GM12878 (cell line): Measurements from ENCODE around the gene TAB2. TPM values are rescaled to one million over a fixed set of nuclear protein-coding genes. Genes with fewer than 3 reads are reported as not detected.

Experiments
- CBX5 ChIP-seq: sonication (generic); IDR thresholded peaks from 2 replicates; pipeline ENCODE4 v1.6.1; 2016; ENCODE audit warnings: low read depth, moderate library complexity, mild to moderate bottlenecking, inconsistent platforms
- CTCF ChIP-seq, 3 experiments: IDR thresholded peaks in 2 of 3; conservative IDR thresholded peaks in 1 of 3; 2 replicates each; pipeline ENCODE4 v1.5.1; 2011; ENCODE audit warnings: low read depth in 3 of 3, low read length in 3 of 3, mild to moderate bottlenecking in 3 of 3, control low read depth in 2 of 3, moderate library complexity in 2 of 3, inconsistent platforms in 1 of 3, mixed read lengths in 1 of 3; ENCODE audit not compliant: control insufficient read depth in 2 of 3, insufficient read depth in 1 of 3; ENCODE audit errors: extremely low read depth in 1 of 3
- CUX1 ChIP-seq: IDR thresholded peaks from 2 replicates; pipeline ENCODE4 v1.6.1; 2012; ENCODE audit warnings: improper control_type of control experiment, low read depth, low read length; ENCODE audit not compliant: insufficient replicate concordance
- DPF2 ChIP-seq: fragments of 450-650 bp; IDR thresholded peaks from 2 replicates; pipeline ENCODE4 v1.6.1; 2017; ENCODE audit warnings: mild to moderate bottlenecking
- IKZF1 ChIP-seq: fragments of 450-650 bp; conservative IDR thresholded peaks from 2 replicates; pipeline ENCODE4 v1.6.1; 2017; ENCODE audit warnings: antibody characterized with exemption, mild to moderate bottlenecking
- IRF4 ChIP-seq: IDR thresholded peaks from 2 replicates; pipeline ENCODE4 v1.6.1; 2011; ENCODE audit warnings: low read depth, low read length
- KAT2A ChIP-seq: conservative IDR thresholded peaks from 2 replicates; pipeline ENCODE4 v1.6.1; 2011; ENCODE audit warnings: low read depth, low read length; ENCODE audit not compliant: control insufficient read depth
- NFYB ChIP-seq: IDR thresholded peaks from 2 replicates; pipeline ENCODE4 v1.6.1; 2011; ENCODE audit warnings: low read depth, mild to moderate bottlenecking, low read length, improper control_type of control experiment, moderate library complexity; ENCODE audit not compliant: insufficient read depth
- POLR2AphosphoS2 ChIP-seq: IDR thresholded peaks from 2 replicates; pipeline ENCODE4 v1.6.1; 2011; ENCODE audit warnings: low read depth, mild to moderate bottlenecking, low read length, improper control_type of control experiment, moderate library complexity
- POLR2AphosphoS5 ChIP-seq: IDR thresholded peaks from 2 replicates; pipeline ENCODE4 v1.6.1; 2011; ENCODE audit warnings: mild to moderate bottlenecking, low read length, inconsistent platforms
- SRF ChIP-seq, 2 experiments: IDR thresholded peaks; 2 replicates each; pipeline ENCODE4 v1.6.1; 2011; ENCODE audit warnings: low read depth in 2 of 2, low read length in 2 of 2, mild to moderate bottlenecking in 1 of 2, moderate library complexity in 1 of 2
- YY1 ChIP-seq: IDR thresholded peaks from 2 replicates; pipeline ENCODE4 v1.6.1; 2011; ENCODE audit warnings: low read depth, mild to moderate bottlenecking, low read length
- ZBTB11 ChIP-seq: fragments of 450-650 bp; formaldehyde crosslinking; IDR thresholded peaks from 2 replicates; pipeline ENCODE4 v1.5.0; 2022; ENCODE audit warnings: mild to moderate bottlenecking, missing genetic modification characterization
- ZBTB4 ChIP-seq: fragments of 450-650 bp; formaldehyde crosslinking; IDR thresholded peaks from 2 replicates; pipeline ENCODE4 v1.4.0; 2022; ENCODE audit warnings: mild to moderate bottlenecking, moderate library complexity
- polyA plus RNA-seq, 11 experiments: library from polyadenylated mRNA; depleted of rRNA in 4 of 11; unstranded in 6 of 11; stranded (reverse) in 5 of 11; fragments of >200 nt; fragmentation: Nextera tagmentation in 4 of 11; fragmentation: Illumina TruSeq in 1 of 11; extraction: Ambion mirVana in 4 of 11; extraction: Trizol in 1 of 11; gene quantifications; 1 replicate in 1 of 11; 2 replicates in 10 of 11; pipeline versions ENCODE4 v1.2.1 to v1.2.3, GENCODE V29; 2011 to 2016; ENCODE audit warnings: inconsistent platforms in 2 of 11, missing spikeins in 2 of 11, low read depth in 1 of 11
- total RNA-seq, 4 experiments: library from RNA; depleted of rRNA in 3 of 4; stranded (reverse); fragments of >200 nt in 3 of 4; fragmentation: Illumina TruSeq in 1 of 4; extraction: Trizol in 1 of 4; gene quantifications; 2 replicates each; pipeline versions ENCODE4 v1.2.1 to v1.2.3, GENCODE V29; 2013 to 2021

The TAB2 gene
- total and polyA plus RNA-seq, 10 of the 15 experiments (the other 5 are each of a cell fraction or from before 2014, with no cell fraction given): 8.9 to 66.3 (median 23.0) TPM

GRCh38 chr6:149431905-149432775 is 114.6 kb downstream of the TAB2 start (continued):
- TF ChIP-seq ZBTB11 (CRISPR knock-in tag) (no peak), CTCF (IDR thresholded peaks at IDR 0.05 in 2 of 3, conservative IDR thresholded peaks at IDR 0.05 in 1 of 3; ENCODE audit: control insufficient read depth in 2 of 3, extremely low read depth in 1 of 3, insufficient read depth in 1 of 3, low read depth in 3 of 3, low read length in 3 of 3) (peak; percentile 87 to 95 (median 93)), NFYB (no peak), ZBTB4 (CRISPR knock-in tag) (no peak), POLR2AphosphoS5 (no peak), KAT2A (no peak), IKZF1 (peak; percentile 62), CUX1 (no peak), DPF2 (no peak), POLR2AphosphoS2 (no peak), IRF4 (peak; percentile 72), SRF (IDR thresholded peaks at IDR 0.05; ENCODE audit: low read depth in 2 of 2, low read length in 2 of 2) (no peak), CBX5 (no peak), YY1 (peak; percentile 83; the same call in 1 of the 2 replicates)
